Brain microvascular endothelial cell (primary cell): ENCODE measurements around the gene CMBL.

Experiments
- DNase-seq: peaks from one replicate; pipeline ENCODE4 v3.0.0-alpha.2; 2020
- H3K27ac ChIP-seq: fragments of 250-450 bp; sonication (Bioruptor Pico); 2 replicates; pipeline ENCODE4 v1.5.1; 2020; ENCODE audit warnings: mild to moderate bottlenecking, moderate library complexity
- H3K27me3 ChIP-seq: fragments of 250-450 bp; sonication (Bioruptor Pico); replicated peaks from 2 replicates; pipeline ENCODE4 v1.5.1; 2020; ENCODE audit warnings: mild to moderate bottlenecking
- H3K36me3 ChIP-seq: fragments of 250-450 bp; sonication (Bioruptor Pico); replicated peaks from 2 replicates; pipeline ENCODE4 v1.5.1; 2020; ENCODE audit warnings: mild to moderate bottlenecking
- H3K4me3 ChIP-seq: 2 replicates; pipeline ENCODE4 v1.5.1; 2011; ENCODE audit warnings: low read depth, mild to moderate bottlenecking, control low read depth, low read length, moderate library complexity
- in situ Hi-C: cut with HindIII; loops from 2 replicates; pipeline ENCODE4 v1.10.0; 2017; ENCODE audit warnings: low sequenced_read_pairs, low pct_ligation_motif_present
- TF ChIP-seq, protein P1 (sequence below): IDR thresholded peaks from 2 replicates; pipeline ENCODE4 v1.5.1; 2011; ENCODE audit warnings: low read depth, mild to moderate bottlenecking, moderate library complexity, low read length, control low read depth, inconsistent platforms; ENCODE audit errors: missing control alignments

Gene CMBL

GRCh38 chr5:10293907-10294662, 13.6 kb downstream of the CMBL start:
- in situ Hi-C loops, result no loop called here
- Histone ChIP-seq H3K27ac (no peak overlapping the region), H3K36me3 (no peaks in the 10 kb centered on the region), H3K27me3 (no peaks in the 10 kb centered on the region), H3K4me3 (no peak overlapping the region)
- TF ChIP-seq, protein P1, sequence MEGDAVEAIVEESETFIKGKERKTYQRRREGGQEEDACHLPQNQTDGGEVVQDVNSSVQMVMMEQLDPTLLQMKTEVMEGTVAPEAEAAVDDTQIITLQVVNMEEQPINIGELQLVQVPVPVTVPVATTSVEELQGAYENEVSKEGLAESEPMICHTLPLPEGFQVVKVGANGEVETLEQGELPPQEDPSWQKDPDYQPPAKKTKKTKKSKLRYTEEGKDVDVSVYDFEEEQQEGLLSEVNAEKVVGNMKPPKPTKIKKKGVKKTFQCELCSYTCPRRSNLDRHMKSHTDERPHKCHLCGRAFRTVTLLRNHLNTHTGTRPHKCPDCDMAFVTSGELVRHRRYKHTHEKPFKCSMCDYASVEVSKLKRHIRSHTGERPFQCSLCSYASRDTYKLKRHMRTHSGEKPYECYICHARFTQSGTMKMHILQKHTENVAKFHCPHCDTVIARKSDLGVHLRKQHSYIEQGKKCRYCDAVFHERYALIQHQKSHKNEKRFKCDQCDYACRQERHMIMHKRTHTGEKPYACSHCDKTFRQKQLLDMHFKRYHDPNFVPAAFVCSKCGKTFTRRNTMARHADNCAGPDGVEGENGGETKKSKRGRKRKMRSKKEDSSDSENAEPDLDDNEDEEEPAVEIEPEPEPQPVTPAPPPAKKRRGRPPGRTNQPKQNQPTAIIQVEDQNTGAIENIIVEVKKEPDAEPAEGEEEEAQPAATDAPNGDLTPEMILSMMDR, result no peak
- no peak for DNase-seq

- H3K36me3 ChIP-seq, result no peaks in the 10 kb centered on the region
- no peak overlapping the region for H3K27ac ChIP-seq
- in situ Hi-C loops, result no loop called here
- no peak overlapping the region for H3K4me3 ChIP-seq
- TF ChIP-seq, protein P1, result no peak
- DNase-seq, result no peak
- no peaks in the 10 kb centered on the region for H3K27me3 ChIP-seq
Measured at GRCh38 chr5:10291692-10292339, 15.9 kb downstream of the CMBL start.

DNA sequence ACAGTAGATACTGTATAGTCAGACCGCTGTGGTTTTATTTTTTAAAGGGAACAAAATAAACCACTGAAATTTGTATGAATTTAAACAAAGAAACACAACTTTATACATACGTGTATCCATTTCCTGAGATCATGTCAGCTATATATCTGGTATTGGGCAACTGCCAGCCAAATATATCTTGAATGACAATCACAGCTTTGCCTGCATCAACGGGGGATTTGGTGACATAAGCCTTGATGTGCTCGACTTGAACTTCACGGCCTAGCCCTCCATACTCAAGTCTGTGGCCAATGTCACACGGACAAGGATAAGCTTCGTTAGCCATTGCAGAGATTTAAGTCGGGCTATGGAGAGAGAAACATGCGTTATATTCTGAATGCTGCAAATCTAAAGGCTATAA, 17.3 kb downstream of the CMBL start:
- in situ Hi-C loops, result no loop called here
- Histone ChIP-seq H3K36me3 (no peaks in the 10 kb centered on the region), H3K4me3 (no peak overlapping the region), H3K27ac (no peak overlapping the region), H3K27me3 (no peaks in the 10 kb centered on the region)
- TF ChIP-seq, protein P1, result no peak
- DNase-seq, result no peak

GRCh38 chr5:10289991-10290390, 17.7 kb downstream of the CMBL start:
- no peak overlapping the region for H3K27ac ChIP-seq
- TF ChIP-seq, protein P1, result no peak
- no peaks in the 10 kb centered on the region for H3K27me3 ChIP-seq
- in situ Hi-C loops, result no loop called here
- no peak overlapping the region for H3K4me3 ChIP-seq
- no peaks in the 10 kb centered on the region for H3K36me3 ChIP-seq
- DNase-seq, result no peak

DNA sequence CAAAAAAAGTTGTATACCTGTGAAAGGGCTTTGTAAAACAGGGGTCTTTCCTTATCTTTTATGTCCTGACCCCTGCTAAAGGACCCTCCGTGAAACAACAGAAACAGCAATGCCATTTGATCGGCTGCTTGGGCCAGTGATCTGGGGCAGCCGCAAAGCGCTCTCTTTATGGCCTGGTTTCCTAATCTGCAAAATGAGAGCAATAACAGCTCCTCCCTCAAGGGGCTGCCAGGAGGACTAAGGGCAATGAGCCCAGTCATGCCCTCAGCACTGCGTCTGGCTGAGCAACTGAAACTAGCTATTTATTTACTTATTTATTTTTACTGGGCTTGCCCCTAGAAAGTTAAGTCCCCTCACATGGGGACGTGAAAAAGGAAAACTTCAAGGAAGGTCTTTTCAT, 18.3 kb downstream of the CMBL start:
- no peak for DNase-seq
- TF ChIP-seq, protein P1, result no peak
- H3K4me3 ChIP-seq, result no peak overlapping the region
- no peaks in the 10 kb centered on the region for H3K36me3 ChIP-seq
- in situ Hi-C loops, result no loop called here
- H3K27ac ChIP-seq, result no peak overlapping the region
- no peaks in the 10 kb centered on the region for H3K27me3 ChIP-seq
